C4-2B (cell line): ENCODE measurements around the gene ERCC5.

Experiments used
- H3K27ac ChIP-seq: fragments of 450-650 bp; 2 replicates; pipeline ENCODE4 v1.5.1; 2017
- CTCF ChIP-seq: fragments of 450-650 bp; conservative IDR thresholded peaks from 2 replicates; pipeline ENCODE4 v1.5.1; 2017; ENCODE audit warnings: mild to moderate bottlenecking
- ZFX ChIP-seq: fragments of 450-650 bp; IDR thresholded peaks from 2 replicates; pipeline ENCODE4 v1.6.1; 2017

Gene ERCC5

GRCh38 chr13:102873653-102874052, 27.8 kb downstream of the ERCC5 start:
- no peak overlapping the region for H3K27ac ChIP-seq
- no peak for TF ChIP-seq CTCF

- H3K27ac ChIP-seq, result no peak overlapping the region
- TF ChIP-seq CTCF (no peak), ZFX (no peak)
Measured at GRCh38 chr13:102875256-102875655, 29.4 kb downstream of the ERCC5 start.

- no peak overlapping the region for H3K27ac ChIP-seq
- no peak for TF ChIP-seq CTCF
- TF ChIP-seq ZFX, result no peak
Measured at GRCh38 chr13:102877303-102877702, 31.5 kb downstream of the ERCC5 start.

GRCh38 chr13:102878481-102878880, 32.6 kb downstream of the ERCC5 start:
- TF ChIP-seq ZFX (no peak), CTCF (no peak)
- no peak overlapping the region for H3K27ac ChIP-seq

GRCh38 chr13:102879793-102880499, 34.1 kb downstream of the ERCC5 start:
- no peak for TF ChIP-seq CTCF
- TF ChIP-seq ZFX, result no peak
- H3K27ac ChIP-seq, result no peak overlapping the region

- TF ChIP-seq CTCF (no peak), ZFX (no peak)
Measured at GRCh38 chr13:102881819-102882686, 36.2 kb downstream of the ERCC5 start.

GRCh38 chr13:102892503-102892902, 46.7 kb downstream of the ERCC5 start:
- no peak overlapping the region for H3K27ac ChIP-seq
- TF ChIP-seq ZFX, result no peak
- no peak for TF ChIP-seq CTCF

More at GRCh38 chr13:102881819-102882686, 36.2 kb downstream of the ERCC5 start:
- no peak overlapping the region; the same call in 1 of the 2 replicates for H3K27ac ChIP-seq
